Naive B cell (primary cell): ENCODE results near the gene CCDC148. TPM values are rescaled to one million over a fixed set of nuclear protein-coding genes. Genes with fewer than 3 reads are reported as not detected.

Experiments used
- ATAC-seq, 2 donors: fragments of 150-1000 bp; cut with Tn5 transposase; 2 replicates each; pipeline ENCODE4 v1.10.0; 2021; ENCODE audit warnings: low read depth in 2 of 2, mild to moderate bottlenecking in 2 of 2, moderate library complexity in 2 of 2
- DNase-seq: peaks from one replicate; pipeline ENCODE4 v3.0.0; 2022
- H3K27ac Mint-ChIP-seq, 6 donors: one replicate each; pipeline ENCODE4 v1.8.0; 2020 to 2022; ENCODE audit warnings: mild to moderate bottlenecking in 6 of 6, mixed read lengths in 6 of 6, moderate library complexity in 5 of 6, inconsistent platforms in 2 of 6
- H3K27me3 Mint-ChIP-seq, 3 donors: one replicate each; pipeline ENCODE4 v1.8.0; 2021 to 2022; ENCODE audit warnings: mixed read lengths in 3 of 3, mild to moderate bottlenecking in 1 of 3
- H3K36me3 Mint-ChIP-seq, 2 donors: one replicate each; pipeline ENCODE4 v1.8.0; 2020 to 2022; ENCODE audit warnings: mixed read lengths in 2 of 2, inconsistent platforms in 1 of 2, mild to moderate bottlenecking in 1 of 2
- H3K4me1 Mint-ChIP-seq, 3 donors: one replicate each; pipeline ENCODE4 v1.8.0; 2020 to 2022; ENCODE audit warnings: mixed read lengths in 3 of 3, inconsistent platforms in 1 of 3, mild to moderate bottlenecking in 1 of 3, moderate library complexity in 1 of 3
- H3K4me3 Mint-ChIP-seq, 8 donors: one replicate each; pipeline ENCODE4 v1.8.0; 2020 to 2022; ENCODE audit warnings: mild to moderate bottlenecking in 8 of 8, mixed read lengths in 8 of 8, moderate library complexity in 8 of 8, inconsistent platforms in 2 of 8
- H3K9me3 Mint-ChIP-seq, 7 donors: one replicate each; pipeline ENCODE4 v1.8.0; 2020 to 2022; ENCODE audit warnings: mixed read lengths in 7 of 7, mild to moderate bottlenecking in 5 of 7, inconsistent platforms in 2 of 7, moderate library complexity in 1 of 7
- polyA plus RNA-seq, 6 donors: library from polyadenylated mRNA; unstranded; fragments of 300-500 nt; fragmentation: Illumina TruSeq; gene quantifications; one replicate each; pipeline ENCODE4 v1.2.3, GENCODE V29; 2021; ENCODE audit warnings: low read depth in 6 of 6

Gene CCDC148
- polyA plus RNA-seq, 6 donors from 2014 or later = not detected

- no peak overlapping the region for H3K27ac Mint-ChIP-seq
- ATAC-seq = peak; percentile 39 to 44
Observed at GRCh38 chr2:158217593-158217992, 239.0 kb downstream of the CCDC148 start.

GRCh38 chr2:158214431-158214830 lies 242.1 kb downstream of the CCDC148 start:
- H3K4me3 Mint-ChIP-seq = no peak overlapping the region
- peak; percentile 63 to 83 for ATAC-seq
- peaks cover 0 to 3% (median 0%) of the 10 kb centered on the region in 7 donors for H3K9me3 Mint-ChIP-seq
- no peaks in the 10 kb centered on the region for H3K27me3 Mint-ChIP-seq
- no peaks in the 10 kb centered on the region for H3K36me3 Mint-ChIP-seq
- peaks cover 19 to 41% (median 24%) of the 10 kb centered on the region in 3 donors for H3K4me1 Mint-ChIP-seq
- H3K27ac Mint-ChIP-seq = no peak overlapping the region
- peak; percentile 9 for DNase-seq

More at GRCh38 chr2:158217593-158217992, 239.0 kb downstream of the CCDC148 start:
- Mint-ChIP-seq H3K4me3 (peak overlapping the region in 7 of 8 donors; percentile 28 to 88 (median 65)), H3K4me1 (peaks cover 40 to 66% (median 41%) of the 10 kb centered on the region in 3 donors), H3K36me3 (no peaks in the 10 kb centered on the region), H3K27me3 (no peaks in the 10 kb centered on the region), H3K9me3 (peaks cover 0 to 3% (median 0%) of the 10 kb centered on the region in 7 donors)
- no peak for DNase-seq

DNA sequence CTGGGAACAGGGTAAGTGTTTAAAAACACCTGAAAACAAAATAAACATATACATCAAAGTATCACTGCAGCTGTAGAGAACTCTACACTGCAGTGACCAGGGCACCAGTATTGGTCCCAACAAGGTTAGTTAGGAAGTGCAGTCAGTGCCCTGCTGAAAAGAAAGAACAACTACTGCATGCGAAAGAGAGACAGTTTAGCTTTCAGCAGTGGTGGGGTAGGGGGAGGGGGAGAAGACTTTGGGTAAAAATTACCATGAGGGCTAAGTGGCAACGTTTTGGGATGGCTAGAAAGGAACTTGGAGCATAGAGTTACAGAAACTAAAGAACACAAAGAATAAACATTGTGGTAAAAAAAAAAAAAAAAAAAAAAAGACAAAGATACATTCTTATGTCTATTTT lies 242.8 kb downstream of the CCDC148 start:
- Mint-ChIP-seq H3K9me3 (peaks cover 0 to 3% (median 0%) of the 10 kb centered on the region in 7 donors), H3K27ac (no peak overlapping the region), H3K4me1 (peaks cover 13 to 34% (median 20%) of the 10 kb centered on the region in 3 donors)

GRCh38 chr2:158212301-158212700 lies 244.3 kb downstream of the CCDC148 start:
- H3K36me3 Mint-ChIP-seq = no peaks in the 10 kb centered on the region
- no peaks in the 10 kb centered on the region for H3K27me3 Mint-ChIP-seq
- no peak overlapping the region for H3K27ac Mint-ChIP-seq
- no peak for ATAC-seq
- peaks cover 0 to 3% (median 0%) of the 10 kb centered on the region in 7 donors for H3K9me3 Mint-ChIP-seq
- H3K4me3 Mint-ChIP-seq = no peak overlapping the region
- H3K4me1 Mint-ChIP-seq = peaks cover 8 to 26% (median 15%) of the 10 kb centered on the region in 3 donors
- no peak for DNase-seq

More for the DNA sequence above, 242.8 kb downstream of the CCDC148 start:
- H3K4me3 Mint-ChIP-seq = peak overlapping the region in 1 of 8 donors; percentile 4
- DNase-seq = no peak
- no peaks in the 10 kb centered on the region for H3K36me3 Mint-ChIP-seq
- no peaks in the 10 kb centered on the region for H3K27me3 Mint-ChIP-seq
- ATAC-seq = no peak

GRCh38 chr2:158211502-158211901 lies 245.1 kb downstream of the CCDC148 start:
- Mint-ChIP-seq H3K27ac (no peak overlapping the region), H3K4me3 (no peak overlapping the region), H3K36me3 (no peaks in the 10 kb centered on the region), H3K27me3 (no peaks in the 10 kb centered on the region), H3K9me3 (no peaks in the 10 kb centered on the region), H3K4me1 (peaks cover 8 to 21% (median 10%) of the 10 kb centered on the region in 3 donors)
- DNase-seq (no peak), ATAC-seq (no peak)

- Mint-ChIP-seq H3K4me3 (no peak overlapping the region), H3K4me1 (peaks cover 0 to 6% (median 0%) of the 10 kb centered on the region in 3 donors), H3K27ac (no peak overlapping the region), H3K9me3 (no peaks in the 10 kb centered on the region), H3K27me3 (no peaks in the 10 kb centered on the region), H3K36me3 (no peaks in the 10 kb centered on the region)
- DNase-seq (no peak), ATAC-seq (no peak)
Observed at GRCh38 chr2:158207354-158207753, 249.2 kb downstream of the CCDC148 start.

- ATAC-seq = no peak
- H3K4me3 Mint-ChIP-seq = no peak overlapping the region
- H3K36me3 Mint-ChIP-seq = no peaks in the 10 kb centered on the region
- no peaks in the 10 kb centered on the region for H3K4me1 Mint-ChIP-seq
- H3K27ac Mint-ChIP-seq = no peak overlapping the region
- H3K27me3 Mint-ChIP-seq = no peaks in the 10 kb centered on the region
- no peaks in the 10 kb centered on the region for H3K9me3 Mint-ChIP-seq
- no peak for DNase-seq
Observed at GRCh38 chr2:158205215-158205614, 251.3 kb downstream of the CCDC148 start.

DNA sequence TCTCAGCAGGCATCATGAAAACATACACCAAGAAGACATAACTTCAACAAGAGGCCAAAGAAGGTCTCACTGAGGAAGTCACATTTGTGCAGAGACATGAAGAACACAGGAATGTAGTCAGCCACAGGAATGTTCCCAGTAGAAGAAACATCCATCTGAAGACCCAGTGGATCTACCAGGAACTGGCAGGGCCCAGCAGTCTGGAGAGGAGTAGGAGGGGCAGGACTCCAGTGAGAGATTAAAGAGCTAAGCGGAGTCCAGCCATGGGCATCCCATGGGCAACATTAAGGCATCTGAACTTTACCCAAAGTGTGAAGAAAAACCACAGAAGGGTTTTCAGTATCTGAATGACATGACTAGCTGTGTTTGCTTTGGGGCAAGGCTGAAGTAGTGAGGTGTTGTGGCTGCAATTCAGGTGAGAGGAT lies 251.8 kb downstream of the CCDC148 start:
- H3K9me3 Mint-ChIP-seq = no peaks in the 10 kb centered on the region
- no peaks in the 10 kb centered on the region for H3K36me3 Mint-ChIP-seq
- H3K4me3 Mint-ChIP-seq = no peak overlapping the region
- H3K27ac Mint-ChIP-seq = no peak overlapping the region
- no peaks in the 10 kb centered on the region for H3K27me3 Mint-ChIP-seq
- ATAC-seq (no peak), DNase-seq (no peak)
- no peaks in the 10 kb centered on the region for H3K4me1 Mint-ChIP-seq

DNA sequence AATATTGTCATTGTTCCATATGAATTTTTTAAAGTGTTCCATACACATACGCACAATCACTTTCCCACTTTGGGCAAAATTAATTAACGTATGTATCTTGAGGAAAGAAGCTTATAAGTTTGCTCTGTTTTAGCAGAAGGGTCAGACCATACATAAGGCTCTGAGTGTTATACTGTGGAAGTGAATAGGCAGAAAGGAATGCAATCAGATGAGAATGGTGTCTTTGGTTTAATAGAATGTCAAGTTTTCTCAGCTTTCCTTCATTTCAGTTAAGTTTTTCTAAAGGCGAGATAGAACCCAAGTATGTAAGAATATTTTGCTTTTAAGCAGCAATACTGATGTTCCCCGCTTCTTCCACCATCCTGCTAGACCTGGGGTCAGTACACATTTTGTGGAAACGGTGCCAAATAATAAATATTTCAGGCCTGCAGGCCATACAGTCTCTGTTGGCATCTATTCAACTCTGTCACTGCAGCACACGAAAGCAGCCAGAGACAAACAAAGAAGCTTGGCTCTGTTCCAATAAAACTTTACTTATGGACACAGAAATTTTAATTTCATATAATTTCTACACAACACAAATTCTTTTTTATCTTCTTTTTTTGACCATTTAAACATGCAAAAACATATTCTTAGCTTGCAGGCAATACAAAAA lies 254.3 kb downstream of the CCDC148 start:
- Mint-ChIP-seq H3K4me1 (peaks cover 0 to 3% (median 0%) of the 10 kb centered on the region in 3 donors), H3K4me3 (no peak overlapping the region), H3K9me3 (no peaks in the 10 kb centered on the region), H3K36me3 (no peaks in the 10 kb centered on the region), H3K27ac (no peak overlapping the region), H3K27me3 (no peaks in the 10 kb centered on the region)
- DNase-seq (no peak), ATAC-seq (no peak)

DNA sequence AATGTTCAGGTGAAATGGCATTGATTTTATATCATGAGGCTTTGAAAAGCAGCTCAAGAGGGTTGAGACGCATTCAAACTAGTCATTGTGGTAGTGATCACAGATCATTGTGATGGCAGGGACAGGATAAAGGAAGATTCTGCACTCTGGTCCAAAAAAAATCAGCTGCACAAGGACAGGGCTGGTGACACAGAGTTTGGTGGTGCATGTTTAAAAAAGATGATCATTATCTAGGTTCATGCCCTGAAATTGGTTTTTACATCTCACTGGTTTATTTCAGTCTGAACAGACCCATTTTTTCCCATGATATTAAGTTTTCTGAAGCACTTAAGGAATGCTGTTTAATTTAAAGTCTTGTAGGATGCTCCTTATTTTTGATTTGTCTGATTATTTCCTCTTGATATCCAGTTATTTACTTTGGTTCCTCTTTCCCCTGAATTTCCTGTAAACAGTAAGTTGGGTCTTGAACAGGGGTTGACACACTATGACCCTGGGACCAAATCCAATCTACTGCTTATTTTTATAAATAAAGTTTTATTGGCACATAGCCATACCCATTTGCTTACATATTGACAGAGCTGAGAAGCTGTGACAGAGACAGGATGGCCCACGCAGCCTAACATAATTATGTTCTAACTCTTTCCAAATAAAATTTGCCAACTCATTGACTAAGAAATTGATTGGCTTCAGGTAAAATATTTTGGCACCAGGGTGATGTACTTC lies 256.5 kb downstream of the CCDC148 start:
- no peak overlapping the region for H3K4me3 Mint-ChIP-seq
- H3K27ac Mint-ChIP-seq = no peak overlapping the region
- no peaks in the 10 kb centered on the region for H3K27me3 Mint-ChIP-seq
- no peak for DNase-seq
- ATAC-seq = no peak
- H3K36me3 Mint-ChIP-seq = no peaks in the 10 kb centered on the region
- peaks cover 0 to 8% (median 6%) of the 10 kb centered on the region in 3 donors for H3K4me1 Mint-ChIP-seq
- no peaks in the 10 kb centered on the region for H3K9me3 Mint-ChIP-seq

GRCh38 chr2:158197940-158198339 lies 258.6 kb downstream of the CCDC148 start:
- no peaks in the 10 kb centered on the region for H3K9me3 Mint-ChIP-seq
- H3K4me1 Mint-ChIP-seq = peaks cover 0 to 8% (median 6%) of the 10 kb centered on the region in 3 donors
- no peaks in the 10 kb centered on the region for H3K27me3 Mint-ChIP-seq
- no peaks in the 10 kb centered on the region for H3K36me3 Mint-ChIP-seq
- no peak overlapping the region for H3K4me3 Mint-ChIP-seq
- no peak overlapping the region for H3K27ac Mint-ChIP-seq
- DNase-seq = no peak
- no peak for ATAC-seq

- H3K36me3 Mint-ChIP-seq = no peaks in the 10 kb centered on the region
- H3K4me3 Mint-ChIP-seq = no peak overlapping the region
- no peaks in the 10 kb centered on the region for H3K27me3 Mint-ChIP-seq
- ATAC-seq (no peak), DNase-seq (no peak)
- no peak overlapping the region for H3K27ac Mint-ChIP-seq
- no peaks in the 10 kb centered on the region for H3K9me3 Mint-ChIP-seq
- H3K4me1 Mint-ChIP-seq = peaks cover 21 to 37% (median 29%) of the 10 kb centered on the region in 3 donors
Observed at GRCh38 chr2:158194229-158194628, 262.3 kb downstream of the CCDC148 start.

DNA sequence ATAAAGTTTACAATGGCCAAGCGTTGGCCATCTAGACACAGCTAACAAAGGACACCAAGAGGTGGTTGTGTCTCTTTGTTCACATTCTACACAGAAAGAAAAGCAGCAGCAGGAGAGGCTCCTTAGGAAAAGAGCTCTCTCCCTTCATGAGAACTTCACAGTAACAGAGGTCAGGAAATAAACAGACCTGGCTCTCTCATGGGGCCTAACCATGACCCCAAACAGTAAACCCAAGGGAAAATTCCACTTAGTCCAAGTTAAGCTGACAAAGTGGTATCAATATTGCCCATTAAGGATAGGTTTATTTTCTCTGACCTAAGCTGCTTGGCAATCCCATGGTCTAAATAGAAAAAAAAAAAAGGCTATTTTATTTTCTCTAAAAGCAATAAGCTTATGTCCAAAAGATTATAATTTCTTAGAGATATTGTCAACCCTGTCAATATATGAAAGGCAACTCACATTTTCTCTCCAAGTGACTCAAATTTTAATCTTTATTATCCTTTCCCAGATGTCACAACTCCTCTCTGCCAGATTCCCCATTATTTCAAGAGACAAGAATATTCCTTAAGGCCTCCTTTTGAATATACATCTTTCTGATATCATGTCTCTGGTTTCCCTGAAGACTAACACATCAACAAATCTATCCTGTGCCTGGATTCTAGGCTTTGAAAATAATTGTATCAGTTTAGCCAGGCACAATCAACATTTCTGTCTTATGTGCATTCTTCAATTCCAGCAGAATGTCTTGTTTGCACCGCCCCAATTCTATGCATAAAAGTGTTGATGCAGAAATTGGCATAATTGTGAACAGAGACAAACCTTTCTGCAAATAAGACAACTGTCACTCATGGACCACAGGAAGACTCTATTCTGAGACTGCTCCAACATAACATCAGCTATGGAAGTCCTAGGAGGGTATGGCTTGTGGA lies 263.8 kb downstream of the CCDC148 start:
- peaks cover 21 to 35% (median 29%) of the 10 kb centered on the region in 3 donors for H3K4me1 Mint-ChIP-seq
- H3K27ac Mint-ChIP-seq = peak overlapping the region in 1 of 6 donors; percentile 75
- no peaks in the 10 kb centered on the region for H3K27me3 Mint-ChIP-seq
- H3K9me3 Mint-ChIP-seq = no peaks in the 10 kb centered on the region
- no peak overlapping the region for H3K4me3 Mint-ChIP-seq
- ATAC-seq = no peak
- no peak for DNase-seq
- H3K36me3 Mint-ChIP-seq = no peaks in the 10 kb centered on the region
